GM23338 (cell line): ENCODE data around the gene CTU2.

Experiments used
- CTCF ChIP-seq, 2 experiments: fragments of 200-600 bp in 1 of 2; sonication (generic) in 1 of 2; conservative IDR thresholded peaks; 2 replicates each; pipeline versions ENCODE4 v1.5.1 to v1.6.1; 2016 to 2017; ENCODE audit warnings: antibody characterized with exemption in 2 of 2, low read depth in 2 of 2, mild to moderate bottlenecking in 2 of 2, moderate library complexity in 1 of 2
- POLR2AphosphoS5 ChIP-seq: IDR thresholded peaks from 2 replicates; pipeline ENCODE4 v1.6.1; 2016; ENCODE audit warnings: antibody characterized with exemption, low read depth

GRCh38 chr16:88703486-88704309, 2.6 kb upstream of the CTU2 start:
- TF ChIP-seq CTCF (conservative IDR thresholded peaks at IDR 0.05; ENCODE audit: low read depth in 2 of 2) (no peak), POLR2AphosphoS5 (no peak)
